Stimulated activated CD4-positive, alpha-beta T cell treated with anti-CD3 and anti-CD28 coated beads, Interleukin-1b, Interleukin-23, amount 100 ng/mL, for 4 hours (primary cell): ENCODE data around the gene PLD5.

Experiments used
- DNase-seq, 2 donors: peaks; one replicate each; pipeline ENCODE4 v3.0.0-alpha.2; 2020; ENCODE audit warnings: low read depth in 2 of 2

Gene PLD5

GRCh38 chr1:242524571-242525359, at the start of gene PLD5:
Gene PLD5, minus strand, starts transcription at chr1:242524697.
- no peak for DNase-seq

- no peak for DNase-seq
Measured at GRCh38 chr1:242569867-242570266, 45.4 kb upstream of the PLD5 start.

GRCh38 chr1:242568666-242569065, 44.2 kb upstream of the PLD5 start:
- DNase-seq = no peak

- no peak for DNase-seq
Measured at GRCh38 chr1:242567596-242567995, 43.1 kb upstream of the PLD5 start.

- no peak for DNase-seq
Measured at GRCh38 chr1:242556759-242557158, 32.3 kb upstream of the PLD5 start.

GRCh38 chr1:242556276-242556675, 31.8 kb upstream of the PLD5 start:
- no peak for DNase-seq

GRCh38 chr1:242554577-242554976, 30.1 kb upstream of the PLD5 start:
- no peak for DNase-seq

GRCh38 chr1:242546849-242547729, 22.6 kb upstream of the PLD5 start:
- no peak for DNase-seq

GRCh38 chr1:242546441-242546840, 21.9 kb upstream of the PLD5 start:
- DNase-seq = no peak

- no peak for DNase-seq
Measured at GRCh38 chr1:242544071-242544470, 19.6 kb upstream of the PLD5 start.

- DNase-seq = no peak
Measured at GRCh38 chr1:242542271-242542670, 17.8 kb upstream of the PLD5 start.

- DNase-seq = no peak
Measured at GRCh38 chr1:242535986-242536385, 11.5 kb upstream of the PLD5 start.

GRCh38 chr1:242534753-242535152, 10.3 kb upstream of the PLD5 start:
- no peak for DNase-seq

- no peak for DNase-seq
Measured at GRCh38 chr1:242530761-242531160, 6.3 kb upstream of the PLD5 start.

- no peak for DNase-seq
Measured at GRCh38 chr1:242525769-242526168, 1.3 kb upstream of the PLD5 start.

- no peak for DNase-seq
Measured at GRCh38 chr1:242525360-242525722, 844 bp upstream of the PLD5 start.

GRCh38 chr1:242523719-242524570, 552 bp downstream of the PLD5 start:
- no peak for DNase-seq

GRCh38 chr1:242522996-242523718, 1.3 kb downstream of the PLD5 start:
- DNase-seq = no peak

- DNase-seq = no peak
Measured at GRCh38 chr1:242522304-242522945, 2.1 kb downstream of the PLD5 start.

GRCh38 chr1:242515555-242515954, 8.9 kb downstream of the PLD5 start:
- no peak for DNase-seq

GRCh38 chr1:242506724-242507123, 17.8 kb downstream of the PLD5 start:
- no peak for DNase-seq
